ENCODE results near the gene SELENOO. TPM values are rescaled to one million over a fixed set of nuclear protein-coding genes. Genes with fewer than 3 reads are reported as not detected.
"Not testable (repeated sequence)": the region's sequence is repeated elsewhere in the genome, so short reads cannot be mapped to it uniquely, and the experiment has no call there.

SELENOO gene
- total RNA-seq, 1 donor from 2014 or later = 12.0 TPM

GRCh38 chr22:50201191-50202129, 649 bp downstream of the SELENOO start:
- H3K27me3 ChIP-seq (ENCODE audit: control insufficient read depth, insufficient read depth, low read length) = no peaks in the 10 kb centered on the region
- H3K36me3 ChIP-seq (ENCODE audit: control insufficient read depth, insufficient read depth, low read length) = no peaks in the 10 kb centered on the region
- H3K4me3 ChIP-seq (ENCODE audit: low read depth, low read length) = peak overlapping the region; percentile 65
- DNase-seq (ENCODE audit: low read depth) = no peak
- TF ChIP-seq CTCF (IDR thresholded peaks at IDR 0.05; ENCODE audit: insufficient read depth, low read length, poor library complexity, severe bottlenecking) = no peak

GRCh38 chr22:50202130-50202666, 1.4 kb downstream of the SELENOO start:
- no peaks in the 10 kb centered on the region for H3K36me3 ChIP-seq (ENCODE audit: control insufficient read depth, insufficient read depth, low read length)
- no peaks in the 10 kb centered on the region for H3K27me3 ChIP-seq (ENCODE audit: control insufficient read depth, insufficient read depth, low read length)
- no peak for DNase-seq (ENCODE audit: low read depth)
- peak overlapping the region; percentile 65 for H3K4me3 ChIP-seq (ENCODE audit: low read depth, low read length)
- no peak for TF ChIP-seq CTCF (IDR thresholded peaks at IDR 0.05; ENCODE audit: insufficient read depth, low read length, poor library complexity, severe bottlenecking)

- Histone ChIP-seq H3K4me3 (ENCODE audit: low read depth, low read length) (no peak overlapping the region), H3K27me3 (ENCODE audit: control insufficient read depth, insufficient read depth, low read length) (no peaks in the 10 kb centered on the region), H3K36me3 (ENCODE audit: control insufficient read depth, insufficient read depth, low read length) (no peaks in the 10 kb centered on the region)
- TF ChIP-seq CTCF (IDR thresholded peaks at IDR 0.05; ENCODE audit: insufficient read depth, low read length, poor library complexity, severe bottlenecking) = no peak
- no peak for DNase-seq (ENCODE audit: low read depth)
These were observed 2.5 kb downstream of the SELENOO start for GRCh38 chr22:50203288-50203687.

- Histone ChIP-seq H3K27me3 (ENCODE audit: control insufficient read depth, insufficient read depth, low read length) (no peaks in the 10 kb centered on the region), H3K4me3 (ENCODE audit: low read depth, low read length) (no peak overlapping the region), H3K36me3 (ENCODE audit: control insufficient read depth, insufficient read depth, low read length) (no peaks in the 10 kb centered on the region)
- DNase-seq (ENCODE audit: low read depth) = no peak
- no peak for TF ChIP-seq CTCF (IDR thresholded peaks at IDR 0.05; ENCODE audit: insufficient read depth, low read length, poor library complexity, severe bottlenecking)
These were observed 3.8 kb downstream of the SELENOO start for GRCh38 chr22:50204571-50204970.

GRCh38 chr22:50204998-50205397, 4.2 kb downstream of the SELENOO start:
- not testable (repeated sequence) for H3K27me3 ChIP-seq (ENCODE audit: control insufficient read depth, insufficient read depth, low read length); H3K36me3 ChIP-seq (ENCODE audit: control insufficient read depth, insufficient read depth, low read length); H3K4me3 ChIP-seq (ENCODE audit: low read depth, low read length); DNase-seq (ENCODE audit: low read depth)

GRCh38 chr22:50205781-50206569, 5.2 kb downstream of the SELENOO start:
- H3K4me3 ChIP-seq (ENCODE audit: low read depth, low read length) = no peak overlapping the region

More at GRCh38 chr22:50205781-50206569, 5.2 kb downstream of the SELENOO start:
- TF ChIP-seq CTCF (IDR thresholded peaks at IDR 0.05; ENCODE audit: insufficient read depth, low read length, poor library complexity, severe bottlenecking) = no peak
- DNase-seq (ENCODE audit: low read depth) = no peak
- Histone ChIP-seq H3K36me3 (ENCODE audit: control insufficient read depth, insufficient read depth, low read length) (peaks cover 6% of the 10 kb centered on the region), H3K27me3 (ENCODE audit: control insufficient read depth, insufficient read depth, low read length) (no peaks in the 10 kb centered on the region)
